H9 (cell line): Measurements from ENCODE around the gene MIPOL1. TPM values are rescaled to one million over a fixed set of nuclear protein-coding genes. Genes with fewer than 3 reads are reported as not detected.

Source experiments
- DNase-seq: peaks from one replicate; pipeline ENCODE4 v3.0.0-alpha.2; 2017
- H2AFZ ChIP-seq: one replicate; pipeline ENCODE4 v1.6.1; 2013; ENCODE audit warnings: mild to moderate bottlenecking, low read length, control low read depth, moderate library complexity
- H2AK5ac ChIP-seq: 2 replicates; pipeline ENCODE4 v1.6.1; 2013; ENCODE audit warnings: low read length, control low read depth, mixed read lengths; ENCODE audit not compliant: insufficient read length
- H2BK120ac ChIP-seq: one replicate; pipeline ENCODE4 v1.6.1; 2013; ENCODE audit warnings: low read depth, mild to moderate bottlenecking, low read length, control low read depth, inconsistent platforms; ENCODE audit not compliant: poor library complexity, severe bottlenecking
- H2BK12ac ChIP-seq: 2 replicates; pipeline ENCODE4 v1.6.1; 2013; ENCODE audit warnings: low read length, control low read depth, mixed read lengths, low read depth; ENCODE audit not compliant: insufficient read length
- H2BK15ac ChIP-seq: 2 replicates; pipeline ENCODE4 v1.6.1; 2013; ENCODE audit warnings: low read depth, low read length, control low read depth
- H2BK20ac ChIP-seq: one replicate; pipeline ENCODE4 v1.6.1; 2013; ENCODE audit warnings: low read depth, mild to moderate bottlenecking, low read length, control low read depth, inconsistent platforms; ENCODE audit not compliant: poor library complexity, severe bottlenecking
- H2BK5ac ChIP-seq: 2 replicates; pipeline ENCODE4 v1.6.1; 2013; ENCODE audit warnings: low read length, control low read depth, mixed read lengths; ENCODE audit not compliant: insufficient read length
- H3K14ac ChIP-seq: 2 replicates; pipeline ENCODE4 v1.6.1; 2013; ENCODE audit warnings: low read length, control low read depth; ENCODE audit not compliant: insufficient read depth
- H3K18ac ChIP-seq: 2 replicates; pipeline ENCODE4 v1.6.1; 2013; ENCODE audit warnings: low read depth, mild to moderate bottlenecking, mixed read lengths, low read length, control low read depth; ENCODE audit not compliant: insufficient read length
- H3K23ac ChIP-seq: 2 replicates; pipeline ENCODE4 v1.6.1; 2013; ENCODE audit warnings: low read length, control low read depth, mixed read lengths, low read depth; ENCODE audit not compliant: insufficient read length
- H3K23me2 ChIP-seq: 2 replicates; pipeline ENCODE4 v1.6.1; 2013; ENCODE audit warnings: low read depth, mild to moderate bottlenecking, mixed read lengths, low read length, control low read depth; ENCODE audit not compliant: insufficient read length, poor library complexity, severe bottlenecking
- H3K27ac ChIP-seq: 2 replicates; pipeline ENCODE4 v1.5.1; 2013; ENCODE audit warnings: low read length, control low read depth, mixed read lengths, low read depth; ENCODE audit not compliant: insufficient read length
- H3K27me3 ChIP-seq: 2 replicates; pipeline ENCODE4 v1.6.1; 2013; ENCODE audit warnings: low read length, control low read depth, inconsistent platforms; ENCODE audit not compliant: insufficient read depth
- H3K4ac ChIP-seq: 2 replicates; pipeline ENCODE4 v1.6.1; 2013; ENCODE audit warnings: low read depth, mild to moderate bottlenecking, control low read depth, inconsistent platforms, low read length, moderate library complexity
- H3K4me1 ChIP-seq: 2 replicates; pipeline ENCODE4 v1.6.1; 2013; ENCODE audit warnings: low read length, control low read depth, inconsistent platforms; ENCODE audit not compliant: insufficient read depth
- H3K4me2 ChIP-seq: 2 replicates; pipeline ENCODE4 v1.6.1; 2013; ENCODE audit warnings: low read length, control low read depth, mixed read lengths; ENCODE audit not compliant: insufficient read length, insufficient read depth
- H3K56ac ChIP-seq: 2 replicates; pipeline ENCODE4 v1.6.1; 2013; ENCODE audit warnings: low read depth, mild to moderate bottlenecking, mixed read lengths, low read length, control low read depth; ENCODE audit not compliant: insufficient read length
- H3K79me1 ChIP-seq: 2 replicates; pipeline ENCODE4 v1.6.1; 2013; ENCODE audit warnings: low read depth, mild to moderate bottlenecking, moderate library complexity, low read length, control low read depth, inconsistent platforms; ENCODE audit not compliant: insufficient read depth, poor library complexity, severe bottlenecking
- H3K79me2 ChIP-seq: 2 replicates; pipeline ENCODE4 v1.6.1; 2013; ENCODE audit warnings: low read length, control low read depth, inconsistent platforms; ENCODE audit not compliant: insufficient read depth
- H3K9ac ChIP-seq: 2 replicates; pipeline ENCODE4 v1.6.1; 2013; ENCODE audit warnings: low read length, control low read depth, mixed read lengths; ENCODE audit not compliant: insufficient read length; ENCODE audit errors: extremely low read depth
- H3K9me3 ChIP-seq: one replicate; pipeline ENCODE4 v1.6.1; 2013; ENCODE audit warnings: low read depth, low read length, inconsistent platforms; ENCODE audit not compliant: control insufficient read depth
- H3T11ph ChIP-seq: one replicate; pipeline ENCODE4 v1.6.1; 2013; ENCODE audit warnings: mild to moderate bottlenecking, low read length, control low read depth, inconsistent platforms
- H4K20me1 ChIP-seq: one replicate; pipeline ENCODE4 v1.6.1; 2013; ENCODE audit not compliant: control insufficient read depth, insufficient read length, insufficient read depth
- H4K5ac ChIP-seq: 2 replicates; pipeline ENCODE4 v1.6.1; 2013; ENCODE audit warnings: low read depth, mild to moderate bottlenecking, mixed read lengths, low read length, control low read depth; ENCODE audit not compliant: insufficient read length
- H4K8ac ChIP-seq: replicated peaks from 2 replicates; pipeline ENCODE4 v1.6.1; 2013; ENCODE audit warnings: low read length, control low read depth, mixed read lengths, low read depth; ENCODE audit not compliant: insufficient read length
- H4K91ac ChIP-seq: 2 replicates; pipeline ENCODE4 v1.6.1; 2013; ENCODE audit warnings: low read depth, mild to moderate bottlenecking, moderate library complexity, mixed read lengths, low read length, control low read depth; ENCODE audit not compliant: insufficient read length
- H3K27ac Mint-ChIP-seq, 3 experiments: 2 replicates in 2 of 3; 3 replicates in 1 of 3; pipeline ENCODE4 v1.8.0; 2020 to 2021; ENCODE audit warnings: mixed read lengths in 3 of 3, mild to moderate bottlenecking in 1 of 3, moderate library complexity in 1 of 3
- H3K27me3 Mint-ChIP-seq: 2 replicates; pipeline ENCODE4 v1.8.0; 2021; ENCODE audit warnings: low read depth, mild to moderate bottlenecking, moderate library complexity, mixed read lengths
- H3K36me3 Mint-ChIP-seq, 3 experiments: 2 replicates in 2 of 3; 3 replicates in 1 of 3; pipeline ENCODE4 v1.8.0; 2020 to 2021; ENCODE audit warnings: low read depth in 3 of 3, mixed read lengths in 3 of 3; ENCODE audit not compliant: insufficient read depth in 1 of 3
- H3K4me1 Mint-ChIP-seq, 2 experiments: 2 replicates each; pipeline ENCODE4 v1.8.0; 2020; ENCODE audit warnings: mixed read lengths in 2 of 2
- H3K4me3 Mint-ChIP-seq, 2 experiments: 2 replicates in 1 of 2; 3 replicates in 1 of 2; pipeline ENCODE4 v1.8.0; 2020 to 2021; ENCODE audit warnings: mild to moderate bottlenecking in 2 of 2, mixed read lengths in 2 of 2, moderate library complexity in 1 of 2
- H3K9me3 Mint-ChIP-seq, 2 experiments: 2 replicates in 1 of 2; 3 replicates in 1 of 2; pipeline ENCODE4 v1.8.0; 2020; ENCODE audit warnings: mild to moderate bottlenecking in 2 of 2, mixed read lengths in 2 of 2, moderate library complexity in 1 of 2
- CTCF ChIP-seq: fragments of 200-600 bp; sonication (generic); conservative IDR thresholded peaks from 3 replicates; pipeline ENCODE4 v1.8.0; 2021; ENCODE audit warnings: antibody characterized with exemption, mild to moderate bottlenecking
- WGBS: extraction: QIAGEN DNeasy Blood & Tissue Kit; methylation state at CpG from one replicate; pipeline ENCODE4 v1.1.7; 2013; ENCODE audit warnings: missing lambda C conversion rate, low lambda C conversion rate, mixed read lengths; ENCODE audit not compliant: insufficient read length; ENCODE audit errors: extremely low coverage; 5-methylcytosine and 5-hydroxymethylcytosine counted together
- total RNA-seq: library from RNA; stranded (reverse); gene quantifications from 2 replicates; pipeline ENCODE4 v1.2.1, GENCODE V29; 2021

The MIPOL1 gene
- total RNA-seq, 1 experiment from 2014 or later, result 15.6 TPM

DNA sequence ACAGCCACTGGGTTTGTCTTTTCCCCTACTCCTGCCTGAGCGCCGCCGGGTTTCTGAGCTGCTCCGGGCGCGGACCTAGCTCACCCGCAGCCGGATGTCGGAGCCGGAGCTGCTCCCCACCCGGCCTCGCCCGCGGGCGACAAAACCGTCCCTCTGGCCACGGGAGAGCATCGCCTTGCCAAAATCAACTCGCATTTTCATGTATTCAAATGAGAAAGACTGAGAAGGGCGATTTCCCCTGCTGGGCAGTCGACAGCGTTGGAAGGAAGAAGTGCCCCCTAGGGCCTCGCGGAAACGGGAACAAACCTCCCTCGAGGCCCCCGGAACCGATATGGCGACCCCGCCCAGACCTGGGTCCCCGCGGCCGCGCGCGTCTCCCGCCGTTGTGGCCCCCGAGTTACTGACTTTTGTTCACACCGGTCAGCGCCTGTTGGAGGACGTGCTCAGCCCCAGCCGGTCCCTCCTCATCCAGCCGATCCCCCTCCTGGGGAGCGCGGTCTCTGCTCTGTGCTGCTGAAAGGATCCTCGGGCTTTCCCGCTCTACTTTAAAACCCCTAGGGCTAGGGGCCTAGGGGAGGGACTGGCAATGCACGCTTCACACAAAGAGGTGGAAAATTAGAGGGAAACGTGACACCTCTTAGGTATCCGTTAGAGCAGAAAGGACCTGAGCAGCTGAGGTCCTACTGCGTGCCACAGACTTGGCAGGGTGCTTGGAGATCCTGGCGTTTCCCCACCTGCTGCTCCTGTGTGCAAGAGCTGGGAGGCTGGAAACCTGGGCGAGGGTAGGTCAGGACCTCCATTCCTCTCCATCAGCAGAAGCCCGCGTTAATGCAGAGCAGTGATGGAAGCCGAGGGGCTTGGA lies 402.0 kb downstream of the MIPOL1 start:
- Histone ChIP-seq H3K4me1 (no peaks in the 10 kb centered on the region), H4K91ac (no peak overlapping the region), H3K4me2 (peak overlapping the region; percentile 45), H2BK12ac (no peak overlapping the region), H3K56ac (no peak overlapping the region), H3K23ac (no peak overlapping the region), H3K9me3 (no peaks in the 10 kb centered on the region), H3K18ac (no peak overlapping the region), H4K5ac (no peak overlapping the region), H4K20me1 (peaks cover 3% of the 10 kb centered on the region), H2BK5ac (no peak overlapping the region), H2BK120ac (no peak overlapping the region), H2AFZ (no peak overlapping the region), H3K9ac (no peak overlapping the region), H3K4ac (no peak overlapping the region), H2BK15ac (no peak overlapping the region), H3K27ac (no peak overlapping the region), H3K27me3 (peaks cover 90% of the 10 kb centered on the region), H3K23me2 (peaks cover 11% of the 10 kb centered on the region), H3K79me1 (no peaks in the 10 kb centered on the region), H2BK20ac (no peak overlapping the region), H3T11ph (no peak overlapping the region), H3K79me2 (no peaks in the 10 kb centered on the region), H3K14ac (no peak overlapping the region), H4K8ac (no peak overlapping the region), H2AK5ac (no peak overlapping the region)
- Mint-ChIP-seq H3K36me3 (no peaks in the 10 kb centered on the region; a peak in 1 of 7 replicates), H3K9me3 (no peaks in the 10 kb centered on the region; a peak in 1 of 5 replicates), H3K27ac (no peak overlapping the region), H3K4me3 (peak overlapping the region; percentile 58 to 80), H3K4me1 (peaks cover 26 to 41% of the 10 kb centered on the region in 2 experiments), H3K27me3 (peaks cover 98% of the 10 kb centered on the region)
- DNase-seq, result peak; percentile 67
- TF ChIP-seq CTCF, result no peak
- no CpG with 5 or more reads among the region's 57 CpGs for WGBS
